ENCODE data around the gene GRHPR.

DNA sequence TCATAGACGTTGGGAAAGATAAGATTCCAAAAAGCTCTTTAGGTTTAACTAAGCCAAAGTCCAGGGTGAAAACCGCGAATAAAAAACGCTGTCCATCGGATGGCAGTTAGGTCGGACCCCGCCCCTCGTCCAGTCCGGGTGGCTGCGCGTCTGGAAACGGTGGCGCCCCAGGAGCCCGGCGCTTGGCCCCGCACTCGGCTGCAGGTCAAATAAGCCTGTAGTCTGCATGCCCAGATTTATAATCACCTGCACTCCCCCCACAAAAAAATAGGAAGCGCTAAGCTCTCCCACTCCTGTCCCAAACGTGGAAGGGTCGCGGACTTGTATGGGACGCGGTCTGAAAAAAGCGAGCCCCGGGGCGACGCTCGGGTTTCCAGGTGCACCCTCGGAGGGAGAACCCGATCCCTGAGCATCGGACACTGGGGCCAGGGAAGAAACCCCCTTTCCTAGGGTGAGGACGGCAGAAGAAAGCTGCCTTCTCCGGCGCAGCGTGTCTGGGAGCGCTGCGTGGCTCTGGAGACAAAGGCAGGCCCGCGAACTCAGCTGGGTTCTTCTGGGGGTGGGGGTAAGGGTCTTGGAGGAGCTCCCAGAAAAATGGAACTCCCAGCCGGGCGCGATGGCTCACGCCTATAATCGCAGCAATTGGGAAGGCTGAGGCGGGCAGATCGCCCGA, 43.7 kb downstream of the GRHPR start:
- TF ChIP-seq, protein P1, sequence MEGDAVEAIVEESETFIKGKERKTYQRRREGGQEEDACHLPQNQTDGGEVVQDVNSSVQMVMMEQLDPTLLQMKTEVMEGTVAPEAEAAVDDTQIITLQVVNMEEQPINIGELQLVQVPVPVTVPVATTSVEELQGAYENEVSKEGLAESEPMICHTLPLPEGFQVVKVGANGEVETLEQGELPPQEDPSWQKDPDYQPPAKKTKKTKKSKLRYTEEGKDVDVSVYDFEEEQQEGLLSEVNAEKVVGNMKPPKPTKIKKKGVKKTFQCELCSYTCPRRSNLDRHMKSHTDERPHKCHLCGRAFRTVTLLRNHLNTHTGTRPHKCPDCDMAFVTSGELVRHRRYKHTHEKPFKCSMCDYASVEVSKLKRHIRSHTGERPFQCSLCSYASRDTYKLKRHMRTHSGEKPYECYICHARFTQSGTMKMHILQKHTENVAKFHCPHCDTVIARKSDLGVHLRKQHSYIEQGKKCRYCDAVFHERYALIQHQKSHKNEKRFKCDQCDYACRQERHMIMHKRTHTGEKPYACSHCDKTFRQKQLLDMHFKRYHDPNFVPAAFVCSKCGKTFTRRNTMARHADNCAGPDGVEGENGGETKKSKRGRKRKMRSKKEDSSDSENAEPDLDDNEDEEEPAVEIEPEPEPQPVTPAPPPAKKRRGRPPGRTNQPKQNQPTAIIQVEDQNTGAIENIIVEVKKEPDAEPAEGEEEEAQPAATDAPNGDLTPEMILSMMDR (IDR thresholded peaks at IDR 0.05), result no peak
- TF ChIP-seq EZH2 (IDR thresholded peaks at IDR 0.05), result no peak

Measured in neural progenitor cell (in vitro differentiated cells).